Neural progenitor cell (in vitro differentiated cells): ENCODE data around the gene SUN5. TPM values are rescaled to one million over a fixed set of nuclear protein-coding genes. Genes with fewer than 3 reads are reported as not detected.

Source experiments
- DNase-seq: peaks from one replicate; pipeline ENCODE4 v3.0.0-alpha.2; 2016; ENCODE audit warnings: low spot score
- H2AFZ ChIP-seq: fragments of 200-600 bp; sonication (generic); replicated peaks from 2 replicates; pipeline ENCODE4 v1.6.1; 2016; ENCODE audit warnings: antibody characterized with exemption
- H3F3A ChIP-seq: fragments of 200-600 bp; sonication (generic); 2 replicates; pipeline ENCODE4 v1.6.1; 2016; ENCODE audit warnings: antibody characterized with exemption, low read depth
- H3K27ac ChIP-seq: fragments of 200-600 bp; sonication (generic); 2 replicates; pipeline ENCODE4 v1.5.1; 2016; ENCODE audit warnings: mild to moderate bottlenecking
- H3K27me3 ChIP-seq: fragments of 200-600 bp; sonication (generic); 2 replicates; pipeline ENCODE4 v1.6.1; 2016; ENCODE audit warnings: mild to moderate bottlenecking, moderate library complexity
- H3K36me3 ChIP-seq: fragments of 200-600 bp; sonication (generic); 2 replicates; pipeline ENCODE4 v1.5.1; 2016
- H3K4me1 ChIP-seq: fragments of 200-600 bp; sonication (generic); 2 replicates; pipeline ENCODE4 v1.6.1; 2016; ENCODE audit warnings: mixed run types
- H3K4me2 ChIP-seq: fragments of 200-600 bp; sonication (generic); 2 replicates; pipeline ENCODE4 v1.6.1; 2016
- H3K4me3 ChIP-seq: fragments of 200-600 bp; sonication (generic); 2 replicates; pipeline ENCODE4 v1.5.1; 2016
- H3K79me2 ChIP-seq: fragments of 200-600 bp; sonication (generic); 2 replicates; pipeline ENCODE4 v1.6.1; 2016; ENCODE audit warnings: low read depth
- H3K9ac ChIP-seq: fragments of 200-600 bp; sonication (generic); 2 replicates; pipeline ENCODE4 v1.6.1; 2016
- H3K9me3 ChIP-seq: fragments of 200-600 bp; sonication (generic); 2 replicates; pipeline ENCODE4 v1.5.1; 2016; ENCODE audit warnings: low read depth
- H4K20me1 ChIP-seq: fragments of 200-600 bp; sonication (generic); 2 replicates; pipeline ENCODE4 v1.6.1; 2016; ENCODE audit warnings: low read depth
- H3K27ac Mint-ChIP-seq: 3 replicates; pipeline ENCODE4 v1.8.0; 2021; ENCODE audit warnings: mixed read lengths
- H3K27me3 Mint-ChIP-seq: 2 replicates; pipeline ENCODE4 v1.8.0; 2022; ENCODE audit warnings: low read depth, mild to moderate bottlenecking, inconsistent platforms, moderate library complexity, mixed read lengths; ENCODE audit not compliant: insufficient read depth
- H3K36me3 Mint-ChIP-seq: 3 replicates; pipeline ENCODE4 v1.8.0; 2021; ENCODE audit warnings: mixed read lengths
- H3K4me1 Mint-ChIP-seq: 3 replicates; pipeline ENCODE4 v1.8.0; 2021; ENCODE audit warnings: mixed read lengths
- H3K4me3 Mint-ChIP-seq: 3 replicates; pipeline ENCODE4 v1.8.0; 2021; ENCODE audit warnings: mild to moderate bottlenecking, moderate library complexity, mixed read lengths
- H3K9me3 Mint-ChIP-seq: 3 replicates; pipeline ENCODE4 v1.8.0; 2020; ENCODE audit warnings: mixed read lengths
- EZH2 ChIP-seq: fragments of 200-600 bp; sonication (generic); IDR thresholded peaks from 2 replicates; pipeline ENCODE4 v1.6.1; 2017; ENCODE audit warnings: antibody characterized with exemption, mild to moderate bottlenecking, moderate library complexity
- EZH2phosphoT487 ChIP-seq: fragments of 200-600 bp; sonication (generic); IDR thresholded peaks from 2 replicates; pipeline ENCODE4 v1.6.1; 2017; ENCODE audit warnings: antibody characterized with exemption
- total RNA-seq: library from RNA; depleted of rRNA; stranded (reverse); fragments of >200 nt; gene quantifications from 2 replicates; pipeline ENCODE4 v1.2.3, GENCODE V29; 2015; ENCODE audit warnings: low replicate concordance
- TF ChIP-seq, protein P1 (sequence below): fragments of 200-600 bp; sonication (generic); IDR thresholded peaks from 2 replicates; pipeline ENCODE4 v1.5.1; 2017; ENCODE audit warnings: antibody characterized with exemption, mild to moderate bottlenecking

Gene SUN5
- total RNA-seq, 1 donor from 2014 or later: not detected

- Histone ChIP-seq H3F3A (no peaks in the 10 kb centered on the region), H3K9me3 (no peaks in the 10 kb centered on the region), H3K4me1 (no peaks in the 10 kb centered on the region), H3K4me2 (no peak overlapping the region), H3K27ac (no peak overlapping the region), H3K27me3 (peaks cover 24% of the 10 kb centered on the region), H3K79me2 (no peaks in the 10 kb centered on the region), H3K4me3 (no peak overlapping the region), H3K9ac (no peak overlapping the region), H4K20me1 (no peaks in the 10 kb centered on the region), H3K36me3 (no peaks in the 10 kb centered on the region), H2AFZ (no peak overlapping the region)
- Mint-ChIP-seq H3K4me1 (no peaks in the 10 kb centered on the region), H3K9me3 (no peaks in the 10 kb centered on the region), H3K36me3 (no peaks in the 10 kb centered on the region), H3K27me3 (peaks cover 12% of the 10 kb centered on the region), H3K4me3 (no peak overlapping the region), H3K27ac (no peak overlapping the region)
- no peak for DNase-seq
- TF ChIP-seq EZH2 (no peak), EZH2phosphoT487 (no peak)
- TF ChIP-seq, protein P1, sequence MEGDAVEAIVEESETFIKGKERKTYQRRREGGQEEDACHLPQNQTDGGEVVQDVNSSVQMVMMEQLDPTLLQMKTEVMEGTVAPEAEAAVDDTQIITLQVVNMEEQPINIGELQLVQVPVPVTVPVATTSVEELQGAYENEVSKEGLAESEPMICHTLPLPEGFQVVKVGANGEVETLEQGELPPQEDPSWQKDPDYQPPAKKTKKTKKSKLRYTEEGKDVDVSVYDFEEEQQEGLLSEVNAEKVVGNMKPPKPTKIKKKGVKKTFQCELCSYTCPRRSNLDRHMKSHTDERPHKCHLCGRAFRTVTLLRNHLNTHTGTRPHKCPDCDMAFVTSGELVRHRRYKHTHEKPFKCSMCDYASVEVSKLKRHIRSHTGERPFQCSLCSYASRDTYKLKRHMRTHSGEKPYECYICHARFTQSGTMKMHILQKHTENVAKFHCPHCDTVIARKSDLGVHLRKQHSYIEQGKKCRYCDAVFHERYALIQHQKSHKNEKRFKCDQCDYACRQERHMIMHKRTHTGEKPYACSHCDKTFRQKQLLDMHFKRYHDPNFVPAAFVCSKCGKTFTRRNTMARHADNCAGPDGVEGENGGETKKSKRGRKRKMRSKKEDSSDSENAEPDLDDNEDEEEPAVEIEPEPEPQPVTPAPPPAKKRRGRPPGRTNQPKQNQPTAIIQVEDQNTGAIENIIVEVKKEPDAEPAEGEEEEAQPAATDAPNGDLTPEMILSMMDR: no peak
Observed at GRCh38 chr20:33022694-33023438, 18.6 kb upstream of the SUN5 start.

DNA sequence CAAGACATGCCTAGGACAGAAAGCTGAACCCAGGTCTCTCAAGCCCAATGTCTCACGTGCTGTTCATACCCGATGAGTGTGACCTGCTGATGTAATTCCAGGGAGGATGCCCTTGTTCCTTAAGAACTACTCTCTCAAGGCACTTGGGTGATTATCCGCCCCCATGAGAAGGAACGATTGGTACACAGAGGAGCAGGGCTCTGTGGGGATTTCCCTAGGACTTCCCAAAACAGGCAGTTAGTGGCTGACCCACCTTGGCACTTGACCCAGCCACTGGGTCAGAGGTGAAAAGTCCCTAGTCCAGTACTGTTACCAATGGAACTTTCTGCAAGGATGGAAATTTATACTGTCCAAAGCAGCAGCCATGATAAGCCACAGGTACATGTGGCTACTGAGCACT, 18.1 kb upstream of the SUN5 start:
- Histone ChIP-seq H3F3A (no peaks in the 10 kb centered on the region), H3K79me2 (no peaks in the 10 kb centered on the region), H3K9me3 (no peaks in the 10 kb centered on the region), H3K4me1 (no peaks in the 10 kb centered on the region), H3K27me3 (peaks cover 24% of the 10 kb centered on the region), H3K4me2 (no peak overlapping the region), H2AFZ (no peak overlapping the region), H4K20me1 (no peaks in the 10 kb centered on the region), H3K27ac (no peak overlapping the region), H3K9ac (no peak overlapping the region), H3K36me3 (no peaks in the 10 kb centered on the region), H3K4me3 (no peak overlapping the region)
- Mint-ChIP-seq H3K4me1 (no peaks in the 10 kb centered on the region), H3K36me3 (no peaks in the 10 kb centered on the region), H3K9me3 (no peaks in the 10 kb centered on the region), H3K4me3 (no peak overlapping the region), H3K27ac (no peak overlapping the region), H3K27me3 (peaks cover 12% of the 10 kb centered on the region)
- DNase-seq: no peak
- TF ChIP-seq EZH2phosphoT487 (no peak), EZH2 (no peak)
- TF ChIP-seq, protein P1: no peak

GRCh38 chr20:33021879-33022278, 17.6 kb upstream of the SUN5 start:
- no peak overlapping the region for H3K27ac Mint-ChIP-seq
- Histone ChIP-seq H4K20me1 (no peaks in the 10 kb centered on the region), H3K4me3 (no peak overlapping the region), H3K79me2 (no peaks in the 10 kb centered on the region), H3F3A (no peaks in the 10 kb centered on the region), H3K9ac (no peak overlapping the region), H3K27me3 (peaks cover 24% of the 10 kb centered on the region), H3K4me2 (no peak overlapping the region), H3K4me1 (no peaks in the 10 kb centered on the region), H3K36me3 (no peaks in the 10 kb centered on the region), H2AFZ (no peak overlapping the region), H3K27ac (no peak overlapping the region), H3K9me3 (no peaks in the 10 kb centered on the region)
- no peak for TF ChIP-seq EZH2phosphoT487
- TF ChIP-seq, protein P1: no peak
- no peak for TF ChIP-seq EZH2
- no peaks in the 10 kb centered on the region for H3K4me1 Mint-ChIP-seq
- no peaks in the 10 kb centered on the region for H3K9me3 Mint-ChIP-seq
- DNase-seq: no peak
- H3K27me3 Mint-ChIP-seq: peaks cover 12% of the 10 kb centered on the region
- H3K4me3 Mint-ChIP-seq: peak overlapping the region; percentile 31
- H3K36me3 Mint-ChIP-seq: no peaks in the 10 kb centered on the region
